GM19324 (cell line): ENCODE measurements around the gene COL7A1.
"Not testable (repeated sequence)": the region's sequence is repeated elsewhere in the genome, so short reads cannot be mapped to it uniquely, and the experiment has no call there.

Experiments
- ATAC-seq: cut with Tn5 transposase; IDR thresholded peaks from one replicate; pipeline ENCODE4 v1.9.1; 2021; ENCODE audit warnings: mild to moderate bottlenecking, moderate library complexity; ENCODE audit not compliant: unreplicated experiment, low FRiP score

COL7A1 gene

GRCh38 chr3:48548126-48548525 is 47.0 kb downstream of the COL7A1 start:
- no peak for ATAC-seq

- ATAC-seq: no peak
Observed at GRCh38 chr3:48546203-48546829, 48.8 kb downstream of the COL7A1 start.

GRCh38 chr3:48544141-48544540 is 51.0 kb downstream of the COL7A1 start:
- no peak for ATAC-seq

GRCh38 chr3:48543271-48543866 is 51.8 kb downstream of the COL7A1 start:
- no peak for ATAC-seq

GRCh38 chr3:48538451-48538850 is 56.7 kb downstream of the COL7A1 start:
- no peak for ATAC-seq

GRCh38 chr3:48536785-48537184 is 58.3 kb downstream of the COL7A1 start:
- no peak for ATAC-seq

GRCh38 chr3:48536116-48536515 is 59.0 kb downstream of the COL7A1 start:
- ATAC-seq: no peak

GRCh38 chr3:48535578-48535977 is 59.6 kb downstream of the COL7A1 start:
- no peak for ATAC-seq

GRCh38 chr3:48532977-48533337 is 62.2 kb downstream of the COL7A1 start:
- ATAC-seq: no peak

- no peak for ATAC-seq
Observed at GRCh38 chr3:48532271-48532976, 62.7 kb downstream of the COL7A1 start.

- ATAC-seq: not testable (repeated sequence)
Observed at GRCh38 chr3:48530701-48531100, 64.4 kb downstream of the COL7A1 start.

- ATAC-seq: no peak
Observed at GRCh38 chr3:48528754-48529153, 66.4 kb downstream of the COL7A1 start.

GRCh38 chr3:48528048-48528447 is 67.1 kb downstream of the COL7A1 start:
- ATAC-seq: no peak

- ATAC-seq: no peak
Observed at GRCh38 chr3:48524970-48525369, 70.2 kb downstream of the COL7A1 start.

- ATAC-seq: no peak
Observed at GRCh38 chr3:48521635-48522034, 73.5 kb downstream of the COL7A1 start.

- no peak for ATAC-seq
Observed at GRCh38 chr3:48519277-48519643, 75.9 kb downstream of the COL7A1 start.

- no peak for ATAC-seq
Observed at GRCh38 chr3:48518638-48519276, 76.4 kb downstream of the COL7A1 start.

GRCh38 chr3:48518069-48518468 is 77.1 kb downstream of the COL7A1 start:
- ATAC-seq: no peak

GRCh38 chr3:48516571-48516970 is 78.6 kb downstream of the COL7A1 start:
- ATAC-seq: no peak

GRCh38 chr3:48514431-48515227 is 80.5 kb downstream of the COL7A1 start:
- no peak for ATAC-seq
